ENCODE data around the gene MTMR11. TPM values are rescaled to one million over a fixed set of nuclear protein-coding genes. Genes with fewer than 3 reads are reported as not detected.

MTMR11 gene
- total and polyA plus RNA-seq, 2 of the 13 experiments (the other 11 are each of a cell fraction or from before 2014, with no cell fraction given): 0.49 to 2.8 TPM

DNA sequence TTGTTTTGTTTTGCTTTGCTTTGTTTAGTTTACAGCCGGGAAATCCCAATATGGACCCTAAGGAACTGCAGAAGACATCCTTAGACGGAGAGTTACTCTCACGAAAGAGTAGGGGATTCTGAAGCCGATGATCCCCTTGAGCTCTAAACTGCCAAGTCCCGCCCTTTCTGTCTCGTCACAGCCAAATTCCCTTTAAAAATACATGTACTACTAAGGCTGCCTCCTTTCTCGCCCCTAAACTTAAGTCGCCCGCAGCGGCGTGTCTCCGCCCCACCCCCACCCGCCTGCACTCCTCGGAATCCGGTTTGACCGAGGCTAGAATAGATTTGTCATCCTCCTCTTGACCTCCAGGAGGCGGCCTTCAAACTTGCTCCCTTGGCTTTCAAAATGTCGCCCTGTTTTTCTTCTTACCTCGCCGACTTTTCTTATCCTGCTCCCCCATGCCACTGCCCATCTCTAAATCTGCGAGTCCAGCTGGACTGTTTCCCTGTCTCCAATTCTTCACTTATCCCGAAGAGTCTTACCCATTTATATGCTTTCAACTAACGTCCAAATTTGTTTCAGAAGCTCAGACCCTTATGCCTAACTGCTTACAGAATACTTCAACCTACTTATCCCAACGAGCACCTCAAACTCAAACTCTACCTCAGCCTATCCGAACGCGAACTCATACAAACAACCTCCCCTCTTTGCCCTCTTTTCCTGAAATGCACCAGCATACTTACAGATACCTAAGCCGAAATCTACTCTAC is 48.3 kb downstream of the MTMR11 start (continued):
- 0 out of 2 replicates have a peak, but pooled peaks have one; percentile 14 for TF ChIP-seq NR2F6 (IDR thresholded peaks at IDR 0.05)
- no peak; the same call in 1 of the 2 replicates for TF ChIP-seq NR2F6 (CRISPR knock-in tag; IDR thresholded peaks at IDR 0.05)
- 0 out of 2 replicates have a peak, but pooled peaks have one; percentile 20 for TF ChIP-seq GATAD2A (CRISPR knock-in tag; IDR thresholded peaks at IDR 0.05)
- TF ChIP-seq DMAP1 (CRISPR knock-in tag; IDR thresholded peaks at IDR 0.05): peak; percentile 18; the same call in 1 of the 2 replicates
- no peak for TF ChIP-seq LCORL (IDR thresholded peaks at IDR 0.05)
- TF ChIP-seq LCORL (CRISPR knock-in tag; IDR thresholded peaks at IDR 0.05): 0 out of 2 replicates have a peak, but pooled peaks have one; percentile 14
- no peak for TF ChIP-seq ZNF703 (CRISPR knock-in tag; IDR thresholded peaks at IDR 0.05; ENCODE audit: borderline replicate concordance)
- peak; percentile 55 for TF ChIP-seq STAG1 (CRISPR knock-in tag; IDR thresholded peaks at IDR 0.05)
- peak; percentile 50; the same call in 1 of the 2 replicates for TF ChIP-seq NR2C2 (CRISPR knock-in tag; IDR thresholded peaks at IDR 0.05; ENCODE audit: borderline replicate concordance)
- peak; percentile 43; the same call in 1 of the 2 replicates for TF ChIP-seq ZSCAN29 (CRISPR knock-in tag; conservative IDR thresholded peaks at IDR 0.05)
- TF ChIP-seq ZNF232 (CRISPR knock-in tag; IDR thresholded peaks at IDR 0.05; ENCODE audit: borderline replicate concordance): 0 out of 2 replicates have a peak, but pooled peaks have one; percentile 34
- TF ChIP-seq, protein P1, sequence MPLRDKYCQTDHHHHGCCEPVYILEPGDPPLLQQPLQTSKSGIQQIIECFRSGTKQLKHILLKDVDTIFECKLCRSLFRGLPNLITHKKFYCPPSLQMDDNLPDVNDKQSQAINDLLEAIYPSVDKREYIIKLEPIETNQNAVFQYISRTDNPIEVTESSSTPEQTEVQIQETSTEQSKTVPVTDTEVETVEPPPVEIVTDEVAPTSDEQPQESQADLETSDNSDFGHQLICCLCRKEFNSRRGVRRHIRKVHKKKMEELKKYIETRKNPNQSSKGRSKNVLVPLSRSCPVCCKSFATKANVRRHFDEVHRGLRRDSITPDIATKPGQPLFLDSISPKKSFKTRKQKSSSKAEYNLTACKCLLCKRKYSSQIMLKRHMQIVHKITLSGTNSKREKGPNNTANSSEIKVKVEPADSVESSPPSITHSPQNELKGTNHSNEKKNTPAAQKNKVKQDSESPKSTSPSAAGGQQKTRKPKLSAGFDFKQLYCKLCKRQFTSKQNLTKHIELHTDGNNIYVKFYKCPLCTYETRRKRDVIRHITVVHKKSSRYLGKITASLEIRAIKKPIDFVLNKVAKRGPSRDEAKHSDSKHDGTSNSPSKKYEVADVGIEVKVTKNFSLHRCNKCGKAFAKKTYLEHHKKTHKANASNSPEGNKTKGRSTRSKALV (CRISPR knock-in tag; IDR thresholded peaks at IDR 0.05): peak; percentile 43; the same call in 1 of the 2 replicates
- TF ChIP-seq, protein P2, sequence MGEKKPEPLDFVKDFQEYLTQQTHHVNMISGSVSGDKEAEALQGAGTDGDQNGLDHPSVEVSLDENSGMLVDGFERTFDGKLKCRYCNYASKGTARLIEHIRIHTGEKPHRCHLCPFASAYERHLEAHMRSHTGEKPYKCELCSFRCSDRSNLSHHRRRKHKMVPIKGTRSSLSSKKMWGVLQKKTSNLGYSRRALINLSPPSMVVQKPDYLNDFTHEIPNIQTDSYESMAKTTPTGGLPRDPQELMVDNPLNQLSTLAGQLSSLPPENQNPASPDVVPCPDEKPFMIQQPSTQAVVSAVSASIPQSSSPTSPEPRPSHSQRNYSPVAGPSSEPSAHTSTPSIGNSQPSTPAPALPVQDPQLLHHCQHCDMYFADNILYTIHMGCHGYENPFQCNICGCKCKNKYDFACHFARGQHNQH (CRISPR knock-in tag; IDR thresholded peaks at IDR 0.05): peak; percentile 13; the same call in 1 of the 2 replicates
- TF ChIP-seq FOSL2 (CRISPR knock-in tag; IDR thresholded peaks at IDR 0.05): peak; percentile 19; the same call in 1 of the 2 replicates
- no peak for TF ChIP-seq ZNF737 (CRISPR knock-in tag; IDR thresholded peaks at IDR 0.05; ENCODE audit: borderline replicate concordance)
- no peak for TF ChIP-seq ZBTB1 (CRISPR knock-in tag; IDR thresholded peaks at IDR 0.05; ENCODE audit: borderline replicate concordance)
- TF ChIP-seq, protein P3, sequence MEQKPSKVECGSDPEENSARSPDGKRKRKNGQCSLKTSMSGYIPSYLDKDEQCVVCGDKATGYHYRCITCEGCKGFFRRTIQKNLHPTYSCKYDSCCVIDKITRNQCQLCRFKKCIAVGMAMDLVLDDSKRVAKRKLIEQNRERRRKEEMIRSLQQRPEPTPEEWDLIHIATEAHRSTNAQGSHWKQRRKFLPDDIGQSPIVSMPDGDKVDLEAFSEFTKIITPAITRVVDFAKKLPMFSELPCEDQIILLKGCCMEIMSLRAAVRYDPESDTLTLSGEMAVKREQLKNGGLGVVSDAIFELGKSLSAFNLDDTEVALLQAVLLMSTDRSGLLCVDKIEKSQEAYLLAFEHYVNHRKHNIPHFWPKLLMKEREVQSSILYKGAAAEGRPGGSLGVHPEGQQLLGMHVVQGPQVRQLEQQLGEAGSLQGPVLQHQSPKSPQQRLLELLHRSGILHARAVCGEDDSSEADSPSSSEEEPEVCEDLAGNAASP (CRISPR knock-in tag; IDR thresholded peaks at IDR 0.05; ENCODE audit: borderline replicate concordance): peak; percentile 19; the same call in 1 of the 2 replicates
- TF ChIP-seq, protein P4, sequence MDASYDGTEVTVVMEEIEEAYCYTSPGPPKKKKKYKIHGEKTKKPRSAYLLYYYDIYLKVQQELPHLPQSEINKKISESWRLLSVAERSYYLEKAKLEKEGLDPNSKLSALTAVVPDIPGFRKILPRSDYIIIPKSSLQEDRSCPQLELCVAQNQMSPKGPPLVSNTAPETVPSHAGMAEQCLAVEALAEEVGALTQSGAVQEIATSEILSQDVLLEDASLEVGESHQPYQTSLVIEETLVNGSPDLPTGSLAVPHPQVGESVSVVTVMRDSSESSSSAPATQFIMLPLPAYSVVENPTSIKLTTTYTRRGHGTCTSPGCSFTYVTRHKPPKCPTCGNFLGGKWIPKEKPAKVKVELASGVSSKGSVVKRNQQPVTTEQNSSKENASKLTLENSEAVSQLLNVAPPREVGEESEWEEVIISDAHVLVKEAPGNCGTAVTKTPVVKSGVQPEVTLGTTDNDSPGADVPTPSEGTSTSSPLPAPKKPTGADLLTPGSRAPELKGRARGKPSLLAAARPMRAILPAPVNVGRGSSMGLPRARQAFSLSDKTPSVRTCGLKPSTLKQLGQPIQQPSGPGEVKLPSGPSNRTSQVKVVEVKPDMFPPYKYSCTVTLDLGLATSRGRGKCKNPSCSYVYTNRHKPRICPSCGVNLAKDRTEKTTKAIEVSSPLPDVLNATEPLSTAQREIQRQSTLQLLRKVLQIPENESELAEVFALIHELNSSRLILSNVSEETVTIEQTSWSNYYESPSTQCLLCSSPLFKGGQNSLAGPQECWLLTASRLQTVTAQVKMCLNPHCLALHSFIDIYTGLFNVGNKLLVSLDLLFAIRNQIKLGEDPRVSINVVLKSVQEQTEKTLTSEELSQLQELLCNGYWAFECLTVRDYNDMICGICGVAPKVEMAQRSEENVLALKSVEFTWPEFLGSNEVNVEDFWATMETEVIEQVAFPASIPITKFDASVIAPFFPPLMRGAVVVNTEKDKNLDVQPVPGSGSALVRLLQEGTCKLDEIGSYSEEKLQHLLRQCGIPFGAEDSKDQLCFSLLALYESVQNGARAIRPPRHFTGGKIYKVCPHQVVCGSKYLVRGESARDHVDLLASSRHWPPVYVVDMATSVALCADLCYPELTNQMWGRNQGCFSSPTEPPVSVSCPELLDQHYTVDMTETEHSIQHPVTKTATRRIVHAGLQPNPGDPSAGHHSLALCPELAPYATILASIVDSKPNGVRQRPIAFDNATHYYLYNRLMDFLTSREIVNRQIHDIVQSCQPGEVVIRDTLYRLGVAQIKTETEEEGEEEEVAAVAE (CRISPR knock-in tag; IDR thresholded peaks at IDR 0.05; ENCODE audit: borderline replicate concordance): peak; percentile 26
- peak; percentile 81 for TF ChIP-seq POLR2AphosphoS5 (IDR thresholded peaks at IDR 0.05; ENCODE audit: low read depth, low read length)
- peak; percentile 65 for TF ChIP-seq SMC3 (IDR thresholded peaks at IDR 0.05; ENCODE audit: low read length)
- TF ChIP-seq JUN (CRISPR knock-in tag; IDR thresholded peaks at IDR 0.05): 0 out of 2 replicates have a peak, but pooled peaks have one; percentile 40
- TF ChIP-seq CREM (IDR thresholded peaks at IDR 0.05): peak; percentile 67; the same call in 1 of the 2 replicates
- TF ChIP-seq CREM (CRISPR knock-in tag; IDR thresholded peaks at IDR 0.05): no peak
